ENCODE measurements around the gene LURAP1L. TPM values are rescaled to one million over a fixed set of nuclear protein-coding genes. Genes with fewer than 3 reads are reported as not detected.

Gene LURAP1L
- total and polyA plus RNA-seq, 9 of the 15 experiments (the other 6 are each of a cell fraction or from before 2014, with no cell fraction given): 0.06 to 0.28 (median 0.07) TPM; not detected in 4

DNA sequence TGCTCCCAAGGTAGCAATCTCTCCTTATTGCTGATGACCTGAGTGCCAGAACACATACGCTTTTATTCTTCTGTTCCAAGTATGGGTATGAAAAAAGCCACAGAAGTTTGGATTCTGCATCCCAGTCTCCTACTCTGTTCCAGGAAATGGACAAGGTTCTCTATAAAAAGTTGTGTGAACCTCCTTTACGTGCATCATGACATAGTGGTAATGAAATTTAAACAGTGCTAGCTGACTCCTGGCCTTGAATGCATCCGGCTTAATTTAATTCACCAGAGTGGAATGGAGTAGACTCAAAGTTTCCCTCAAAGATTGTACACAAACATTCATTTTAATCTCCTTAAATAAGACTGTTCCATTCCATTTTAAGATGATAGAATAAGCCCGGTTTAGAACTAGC lies 68.9 kb downstream of the LURAP1L start:
- no peak overlapping the region for H3K4me3 ChIP-seq
- no peaks in the 10 kb centered on the region for H3K9me1 ChIP-seq (ENCODE audit: control insufficient read depth, insufficient read depth, low read length)
- no peaks in the 10 kb centered on the region for H3K27me3 ChIP-seq (ENCODE audit: control insufficient read depth in 2 of 2, insufficient read depth in 2 of 2, low read length in 2 of 2)
- H3K79me2 ChIP-seq (ENCODE audit: control insufficient read depth, insufficient read depth, low read length): no peaks in the 10 kb centered on the region
- no peak for ATAC-seq
- H3K9ac ChIP-seq (ENCODE audit: insufficient read depth in 1 of 2, low read depth in 2 of 2, low read length in 2 of 2): no peak overlapping the region
- no peak overlapping the region for H3K27ac ChIP-seq (ENCODE audit: extremely low read depth, low read depth, low read length)
- in situ Hi-C loops (cut with MboI) (no loop called here), intact Hi-C loops (cut with micrococcal nuclease) (no loop called here)
- 4% methylated on average over 4 of the region's 4 CpGs for WGBS (ENCODE audit: insufficient coverage, low coverage, missing lambda C conversion rate)
- no peaks in the 10 kb centered on the region for H4K20me1 ChIP-seq (replicated peaks; ENCODE audit: control insufficient read depth, insufficient read depth, low read length)
- no peaks in the 10 kb centered on the region for H3K36me3 ChIP-seq (ENCODE audit: control insufficient read depth, insufficient read depth, low read length)
- no TSS peak for BruUV-seq (replicated peaks)
- no peaks in the 10 kb centered on the region for H3K9me3 ChIP-seq (replicated peaks; ENCODE audit: control insufficient read depth, insufficient read depth, low read depth, low read length)
- no peak for DNase-seq (ENCODE audit: extremely low read depth in 1 of 4, low spot score in 3 of 4)
- TF ChIP-seq PHF20 (IDR thresholded peaks at IDR 0.05; ENCODE audit: partially characterized antibody) (no peak), ERF (CRISPR knock-in tag; IDR thresholded peaks at IDR 0.05) (no peak), CBX2 (IDR thresholded peaks at IDR 0.05; ENCODE audit: insufficient read depth, low read length, poor library complexity, severe bottlenecking) (no peak), RBFOX2 (IDR thresholded peaks at IDR 0.05; ENCODE audit: low read depth, low read length) (no peak)
- TF ChIP-seq, protein P1, sequence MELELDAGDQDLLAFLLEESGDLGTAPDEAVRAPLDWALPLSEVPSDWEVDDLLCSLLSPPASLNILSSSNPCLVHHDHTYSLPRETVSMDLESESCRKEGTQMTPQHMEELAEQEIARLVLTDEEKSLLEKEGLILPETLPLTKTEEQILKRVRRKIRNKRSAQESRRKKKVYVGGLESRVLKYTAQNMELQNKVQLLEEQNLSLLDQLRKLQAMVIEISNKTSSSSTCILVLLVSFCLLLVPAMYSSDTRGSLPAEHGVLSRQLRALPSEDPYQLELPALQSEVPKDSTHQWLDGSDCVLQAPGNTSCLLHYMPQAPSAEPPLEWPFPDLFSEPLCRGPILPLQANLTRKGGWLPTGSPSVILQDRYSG (tag; conservative IDR thresholded peaks at IDR 0.05; ENCODE audit: low read depth): no peak
- TF ChIP-seq, protein P2, sequence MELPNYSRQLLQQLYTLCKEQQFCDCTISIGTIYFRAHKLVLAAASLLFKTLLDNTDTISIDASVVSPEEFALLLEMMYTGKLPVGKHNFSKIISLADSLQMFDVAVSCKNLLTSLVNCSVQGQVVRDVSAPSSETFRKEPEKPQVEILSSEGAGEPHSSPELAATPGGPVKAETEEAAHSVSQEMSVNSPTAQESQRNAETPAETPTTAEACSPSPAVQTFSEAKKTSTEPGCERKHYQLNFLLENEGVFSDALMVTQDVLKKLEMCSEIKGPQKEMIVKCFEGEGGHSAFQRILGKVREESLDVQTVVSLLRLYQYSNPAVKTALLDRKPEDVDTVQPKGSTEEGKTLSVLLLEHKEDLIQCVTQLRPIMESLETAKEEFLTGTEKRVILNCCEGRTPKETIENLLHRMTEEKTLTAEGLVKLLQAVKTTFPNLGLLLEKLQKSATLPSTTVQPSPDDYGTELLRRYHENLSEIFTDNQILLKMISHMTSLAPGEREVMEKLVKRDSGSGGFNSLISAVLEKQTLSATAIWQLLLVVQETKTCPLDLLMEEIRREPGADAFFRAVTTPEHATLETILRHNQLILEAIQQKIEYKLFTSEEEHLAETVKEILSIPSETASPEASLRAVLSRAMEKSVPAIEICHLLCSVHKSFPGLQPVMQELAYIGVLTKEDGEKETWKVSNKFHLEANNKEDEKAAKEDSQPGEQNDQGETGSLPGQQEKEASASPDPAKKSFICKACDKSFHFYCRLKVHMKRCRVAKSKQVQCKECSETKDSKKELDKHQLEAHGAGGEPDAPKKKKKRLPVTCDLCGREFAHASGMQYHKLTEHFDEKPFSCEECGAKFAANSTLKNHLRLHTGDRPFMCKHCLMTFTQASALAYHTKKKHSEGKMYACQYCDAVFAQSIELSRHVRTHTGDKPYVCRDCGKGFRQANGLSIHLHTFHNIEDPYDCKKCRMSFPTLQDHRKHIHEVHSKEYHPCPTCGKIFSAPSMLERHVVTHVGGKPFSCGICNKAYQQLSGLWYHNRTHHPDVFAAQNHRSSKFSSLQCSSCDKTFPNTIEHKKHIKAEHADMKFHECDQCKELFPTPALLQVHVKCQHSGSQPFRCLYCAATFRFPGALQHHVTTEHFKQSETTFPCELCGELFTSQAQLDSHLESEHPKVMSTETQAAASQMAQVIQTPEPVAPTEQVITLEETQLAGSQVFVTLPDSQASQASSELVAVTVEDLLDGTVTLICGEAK (IDR thresholded peaks at IDR 0.05): no peak
- TF ChIP-seq, protein P2 (CRISPR knock-in tag; IDR thresholded peaks at IDR 0.05): no peak
- H3K4me2 ChIP-seq (ENCODE audit: insufficient read depth, low read length): no peak overlapping the region
- no peaks in the 10 kb centered on the region for H3K4me1 ChIP-seq (replicated peaks in 1 of 2; ENCODE audit: control insufficient read depth in 2 of 2, insufficient read depth in 2 of 2, low read length in 2 of 2)
- no peak for FAIRE-seq
- ChIA-PET POLR2A (no interaction called here), CTCF (ENCODE audit: low intra/inter-chr PET ratio) (no interaction called here)
- no peak overlapping the region for H2AFZ ChIP-seq (ENCODE audit: low read depth, low read length)
